HG03280 (cell line): ENCODE results near the gene PAPPA.

Source experiments
- ATAC-seq: cut with Tn5 transposase; IDR thresholded peaks from one replicate; pipeline ENCODE4 v1.9.1; 2021; ENCODE audit warnings: mild to moderate bottlenecking, moderate library complexity; ENCODE audit not compliant: unreplicated experiment

The PAPPA gene

GRCh38 chr9:116178481-116179211 lies 25.1 kb downstream of the PAPPA start:
- no peak for ATAC-seq

GRCh38 chr9:116179568-116179967 lies 26.0 kb downstream of the PAPPA start:
- no peak for ATAC-seq

- ATAC-seq: no peak
Measured at GRCh38 chr9:116181853-116182610, 28.4 kb downstream of the PAPPA start.

DNA sequence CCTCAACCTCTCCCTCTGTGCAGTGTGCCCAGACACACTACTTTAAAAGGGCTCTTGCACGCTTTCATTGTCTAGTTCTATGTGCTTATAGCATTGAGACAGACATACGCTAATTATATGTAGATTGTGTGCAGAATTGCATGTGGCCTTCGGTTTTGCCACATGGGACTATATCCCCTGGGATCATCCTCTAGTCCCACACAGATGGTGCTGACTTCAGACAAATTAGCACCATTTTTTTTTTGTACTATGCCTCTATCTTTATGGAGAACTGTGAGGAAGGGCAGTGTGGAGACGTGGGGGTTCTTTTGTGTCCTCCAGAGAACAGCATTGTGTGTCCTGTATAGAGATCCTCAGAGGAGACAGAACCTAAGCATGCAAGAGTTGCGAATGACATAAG lies 29.3 kb downstream of the PAPPA start:
- ATAC-seq: no peak

- no peak for ATAC-seq
Measured at GRCh38 chr9:116187570-116188170, 34.1 kb downstream of the PAPPA start.

DNA sequence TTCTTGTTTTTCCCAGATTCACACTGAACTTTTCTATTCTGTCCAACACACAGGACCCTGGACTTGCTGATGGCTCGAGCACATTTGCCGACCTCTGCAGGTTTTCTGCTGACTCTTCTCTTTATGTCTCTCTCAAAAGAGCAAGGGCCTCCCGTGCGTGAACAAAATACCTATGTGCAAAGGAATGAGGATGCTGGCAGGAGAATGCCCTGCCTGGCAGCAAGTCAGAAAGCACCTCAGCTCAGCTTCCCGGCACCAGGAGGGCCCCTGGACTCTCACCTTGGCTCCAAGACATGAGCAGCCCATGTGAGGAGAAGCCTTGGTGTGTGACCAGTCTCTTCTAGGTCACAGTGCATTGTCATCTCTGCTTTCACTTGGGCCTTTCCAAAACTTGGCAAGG lies 36.1 kb downstream of the PAPPA start:
- ATAC-seq: no peak

GRCh38 chr9:116190637-116191396 lies 37.2 kb downstream of the PAPPA start:
- ATAC-seq: no peak

DNA sequence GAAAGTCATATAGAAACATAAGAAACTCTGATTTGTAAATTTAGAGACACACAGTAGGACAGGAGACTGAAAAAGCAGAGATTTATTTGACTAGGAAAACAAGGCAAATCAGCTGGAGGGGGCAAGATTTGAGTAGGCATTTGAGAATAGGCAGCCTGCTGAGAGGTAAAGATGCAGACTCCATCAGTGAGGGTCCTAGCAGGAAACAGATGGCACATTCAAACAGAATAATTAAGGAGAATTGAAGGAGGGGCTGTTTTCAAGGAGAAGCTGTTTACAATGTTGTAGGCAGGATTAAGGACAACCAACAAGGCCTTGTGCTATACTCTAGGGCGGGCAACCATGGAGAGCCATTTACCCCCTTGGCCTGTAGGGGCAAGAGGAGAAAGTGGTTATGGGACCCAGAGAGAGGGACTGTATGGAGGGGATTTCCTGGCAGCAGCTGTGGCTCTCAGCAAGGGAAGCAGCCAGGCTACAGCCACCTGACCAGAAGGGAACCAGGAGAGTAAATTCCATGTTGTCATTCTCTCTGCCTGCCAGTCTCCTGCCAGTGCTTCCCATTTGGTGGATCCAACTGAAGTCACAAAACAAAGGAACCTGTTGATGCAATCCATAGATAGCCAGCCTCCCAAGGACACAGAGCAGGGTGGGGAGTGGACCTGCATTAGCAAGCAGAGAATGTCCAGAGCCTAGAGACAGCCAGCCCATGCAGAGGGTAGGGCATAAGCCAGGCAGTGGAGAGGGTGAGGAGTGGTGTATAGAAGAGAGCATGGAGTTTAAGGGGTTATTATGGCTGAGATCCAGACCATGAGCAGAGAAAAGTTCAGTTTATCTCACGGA lies 38.2 kb downstream of the PAPPA start:
- ATAC-seq: no peak

- ATAC-seq: no peak
Measured at GRCh38 chr9:116193636-116194035, 40.0 kb downstream of the PAPPA start.

DNA sequence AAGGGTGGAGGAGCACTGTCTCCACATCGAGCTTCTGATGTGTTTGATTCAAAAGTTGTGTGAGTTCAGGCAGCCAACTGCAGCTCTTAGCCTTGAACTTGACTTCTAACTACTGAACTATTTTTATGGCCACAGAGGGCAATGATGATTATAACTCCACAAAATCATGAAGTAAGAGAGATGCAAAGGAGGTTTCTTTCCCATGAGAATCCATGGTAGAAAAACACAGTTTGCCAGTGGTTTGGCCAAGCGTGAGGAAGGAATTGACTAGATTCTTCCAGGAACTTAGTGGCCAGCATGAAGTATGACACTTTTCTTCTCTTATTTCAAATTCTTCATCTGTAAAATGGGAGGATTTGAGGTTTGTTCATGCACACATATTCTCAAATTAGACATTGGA lies 43.2 kb downstream of the PAPPA start:
- no peak for ATAC-seq

DNA sequence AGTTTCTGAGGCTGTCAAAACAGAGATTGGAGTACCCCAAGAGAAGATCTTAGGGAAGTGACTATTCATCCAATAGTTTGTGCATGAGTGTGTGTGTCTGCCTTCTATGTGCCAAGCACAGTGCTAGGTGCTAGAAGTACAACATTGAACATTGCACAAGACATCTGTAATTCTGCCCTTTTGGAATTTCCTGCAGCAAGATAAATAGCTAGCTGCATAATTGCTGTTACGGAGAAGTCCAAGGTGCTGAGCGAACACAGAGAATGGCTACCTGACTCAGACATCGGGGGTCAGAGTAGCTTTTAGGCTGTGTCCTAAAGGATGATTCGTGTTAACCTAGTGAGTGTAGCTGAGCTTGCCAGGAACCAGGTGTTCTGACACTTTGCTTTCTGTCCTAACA lies 44.8 kb downstream of the PAPPA start:
- ATAC-seq: no peak

DNA sequence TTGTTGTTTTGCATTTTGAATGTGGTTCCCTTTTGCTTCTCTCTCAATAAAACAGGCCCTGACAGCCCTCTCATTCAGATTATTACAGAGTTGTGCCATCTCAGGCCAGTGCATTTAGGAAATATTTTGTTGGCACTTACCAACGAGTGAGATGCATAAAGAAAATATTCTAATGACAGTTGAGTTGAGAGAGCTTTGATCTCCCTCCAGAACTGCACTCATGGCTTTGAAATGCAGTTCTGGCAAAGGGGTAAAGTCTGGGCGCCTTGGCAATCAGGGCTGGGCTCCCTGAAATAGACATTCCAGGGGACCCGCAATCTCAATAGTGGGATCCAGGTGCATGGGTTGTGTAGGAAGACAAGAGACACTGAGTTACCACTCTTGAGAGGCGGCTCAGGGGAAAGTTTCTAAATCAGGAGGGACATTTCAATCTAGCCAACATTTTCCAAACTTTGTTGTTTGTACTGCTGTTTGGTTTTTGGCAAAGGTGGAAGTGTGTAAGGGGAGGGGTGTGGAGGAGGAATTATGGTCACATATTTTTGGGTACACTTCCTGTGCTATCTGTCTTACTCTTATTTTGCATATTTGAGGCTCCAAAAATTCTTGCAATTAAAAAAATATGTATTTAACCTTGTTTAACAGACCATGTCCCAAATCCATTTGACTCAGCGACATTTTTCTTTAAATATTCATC lies 48.8 kb downstream of the PAPPA start:
- no peak for ATAC-seq

GRCh38 chr9:116204252-116204882 lies 50.8 kb downstream of the PAPPA start:
- no peak for ATAC-seq

GRCh38 chr9:116207371-116208111 lies 54.0 kb downstream of the PAPPA start:
- no peak for ATAC-seq

DNA sequence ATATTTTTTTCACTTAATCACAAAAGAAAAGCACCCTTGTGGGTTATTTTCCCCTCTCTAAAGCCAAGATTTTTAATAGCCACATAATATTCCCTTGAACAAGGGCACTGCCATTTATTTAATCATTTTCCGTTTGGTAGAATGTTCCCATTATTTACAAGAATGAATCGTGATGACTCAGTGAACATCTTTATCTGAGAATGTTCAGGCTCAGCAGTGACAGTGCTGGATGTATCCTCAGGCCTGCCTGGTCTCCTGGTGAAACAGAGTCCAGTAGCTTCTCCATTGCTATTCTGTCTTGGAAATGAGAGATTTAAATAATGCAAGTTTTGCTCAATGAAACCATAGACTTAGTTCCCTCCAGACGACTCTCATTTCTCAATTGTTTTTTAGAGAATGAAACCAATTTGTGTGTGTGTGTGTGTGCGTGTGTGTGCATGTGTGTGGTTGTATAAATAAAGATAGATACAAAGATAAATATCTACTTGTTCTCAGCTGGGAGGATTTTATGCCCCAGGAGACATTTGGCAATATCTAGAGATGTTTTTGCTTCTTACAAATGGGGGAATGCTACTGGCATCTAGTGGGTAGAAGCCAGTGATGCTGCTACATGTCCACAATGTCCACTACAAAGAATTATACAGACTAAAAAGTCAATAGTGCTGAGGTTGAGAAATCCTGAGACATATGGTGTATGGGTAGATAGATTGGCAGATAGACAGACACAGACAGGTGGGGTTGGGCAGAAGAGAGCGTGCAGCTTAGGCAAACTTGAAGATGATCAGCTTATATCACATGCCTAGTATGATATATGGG lies 55.0 kb downstream of the PAPPA start:
- no peak for ATAC-seq

DNA sequence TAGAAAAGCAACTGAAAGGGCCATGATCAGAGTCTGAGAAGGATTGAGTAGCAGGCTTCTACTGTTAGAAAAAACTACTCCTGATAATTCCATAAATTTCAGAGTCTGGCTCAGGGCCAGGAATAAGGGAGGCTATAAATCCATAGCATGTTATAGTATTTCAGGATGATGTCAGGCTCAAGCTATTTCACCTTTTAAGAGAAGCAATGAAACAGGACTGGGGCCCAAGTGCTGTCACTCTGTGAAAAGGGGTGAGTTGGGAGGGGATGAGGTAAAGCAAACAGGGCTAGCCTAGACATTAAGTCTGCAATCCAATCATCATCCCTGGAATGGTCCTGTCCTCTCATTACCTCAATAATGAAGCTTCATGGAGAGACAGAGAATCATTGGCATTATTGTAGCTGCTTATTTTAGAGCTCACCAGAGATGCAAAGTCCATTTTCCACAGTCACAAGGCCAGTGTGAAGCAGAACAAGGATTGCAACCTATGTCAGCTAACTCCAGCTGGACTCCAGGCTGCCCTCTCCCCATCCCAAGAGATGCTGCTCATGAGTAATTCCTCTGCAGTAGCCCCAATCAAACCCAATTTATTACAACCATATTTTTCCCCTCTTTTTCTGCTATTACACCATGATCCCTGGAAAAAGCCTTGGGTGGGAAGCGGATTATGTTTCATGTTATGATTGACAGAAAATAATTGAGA lies 56.0 kb downstream of the PAPPA start:
- ATAC-seq: no peak

DNA sequence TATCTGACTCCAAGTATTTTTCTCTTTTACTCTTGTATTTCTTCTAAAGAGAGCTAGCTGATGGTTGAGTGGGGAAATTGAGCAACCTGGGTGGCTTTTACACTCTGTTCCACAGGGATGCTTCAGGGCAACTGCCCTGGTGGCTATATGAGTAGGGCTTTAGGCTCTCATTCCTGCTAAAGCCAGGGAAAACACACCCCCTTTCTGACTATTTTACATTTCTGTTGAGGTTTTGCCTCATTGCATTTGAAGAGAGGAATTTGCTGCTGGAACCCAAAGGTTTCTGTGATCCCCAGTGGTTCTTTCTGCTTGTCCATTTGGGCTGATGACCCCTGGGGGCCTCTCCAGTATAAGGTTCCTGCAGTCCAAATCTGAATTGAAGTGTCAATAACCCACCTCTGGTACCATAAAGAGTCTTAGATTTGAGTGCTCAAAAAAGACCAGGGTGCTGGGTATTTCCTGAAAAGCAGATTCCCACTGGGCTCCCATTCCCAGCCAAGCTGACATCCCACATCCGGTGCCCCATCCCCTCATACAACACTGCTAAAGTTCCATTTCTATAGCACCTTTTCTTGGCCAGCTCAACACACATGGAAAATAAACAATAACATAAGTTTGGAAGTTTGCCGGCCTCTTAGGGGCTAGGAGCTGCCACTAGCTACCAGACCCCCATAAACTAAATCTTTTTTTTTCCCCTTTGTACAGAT lies 59.5 kb downstream of the PAPPA start:
- no peak for ATAC-seq
